Activated naive CD8-positive, alpha-beta T cell treated with anti-CD3 and anti-CD28 coated beads, Interleukin-2, amount 10 ng/mL, durations not matched to agents 7 days and 5 days (primary cell): ENCODE measurements around the gene CLCN7. TPM values are rescaled to one million over a fixed set of nuclear protein-coding genes. Genes with fewer than 3 reads are reported as not detected.

Experiments used
- ATAC-seq: fragments of 150-1000 bp; cut with Tn5 transposase; one replicate; pipeline ENCODE4 v1.10.0; 2021; ENCODE audit warnings: low read depth, moderate library complexity
- POLR2A ChIA-PET: fragments of 350-600 bp; sonication (Branson Sonifier 250); formaldehyde crosslinking; loops from one replicate; lab custom pipeline; 2021; ENCODE audit warnings: antibody characterized with exemption; lab: Charles Lee
- DNase-seq: peaks from one replicate; pipeline ENCODE4 v3.0.0; 2021
- H3K27ac Mint-ChIP-seq: one replicate; pipeline ENCODE4 v1.8.0; 2022; ENCODE audit warnings: mild to moderate bottlenecking, mixed read lengths
- H3K27me3 Mint-ChIP-seq: one replicate; pipeline ENCODE4 v1.8.0; 2022; ENCODE audit warnings: mild to moderate bottlenecking, moderate library complexity, mixed read lengths
- H3K36me3 Mint-ChIP-seq: one replicate; pipeline ENCODE4 v1.8.0; 2021; ENCODE audit warnings: mild to moderate bottlenecking, mixed read lengths
- H3K4me1 Mint-ChIP-seq: one replicate; pipeline ENCODE4 v1.8.0; 2021; ENCODE audit warnings: mixed read lengths
- H3K4me3 Mint-ChIP-seq: one replicate; pipeline ENCODE4 v1.8.0; 2022; ENCODE audit warnings: mild to moderate bottlenecking, moderate library complexity, mixed read lengths
- H3K9me3 Mint-ChIP-seq: one replicate; pipeline ENCODE4 v1.8.0; 2021; ENCODE audit warnings: mixed read lengths
- total RNA-seq, 2 experiments: library from RNA; stranded (reverse); gene quantifications; one replicate each; pipeline ENCODE4 v1.2.3, GENCODE V29; 2021

The CLCN7 gene
- total RNA-seq, result 10 to 100 TPM; 69.7 to 72.2 TPM

- H3K4me3 Mint-ChIP-seq, result peak within 1 kb of the TSS; percentile 88
- H3K27me3 Mint-ChIP-seq, result no peaks in the 10 kb centered on the region
- ATAC-seq (peak; percentile 88), DNase-seq (peak; percentile 95)
- no peaks in the 10 kb centered on the region for H3K36me3 Mint-ChIP-seq
- no peaks in the 10 kb centered on the region for H3K9me3 Mint-ChIP-seq
- POLR2A ChIA-PET, result interaction anchor here (1.1 to 1.3 kb wide), 2 partner anchors 18 to 55 kb away, joined by 3 to 6 read pairs; partner anchors contain the start of genes TELO2 and UQCC4
- H3K27ac Mint-ChIP-seq, result peak within 1 kb of the TSS; percentile 87
- H3K4me1 Mint-ChIP-seq, result peaks cover 17% of the 10 kb centered on the region
Observed at GRCh38 chr16:1474796-1475551, at the start of gene CLCN7. TSS of gene CLCN7 (minus strand) at chr16:1475028. CDS start at chr16:1474974, 54 bp downstream.

GRCh38 chr16:1524366-1524765 lies 49.5 kb upstream of the CLCN7 start:
- POLR2A ChIA-PET, result interaction anchor here (2.0 kb wide), 1 partner anchor 9 kb away, joined by 8 read pairs; the partner anchor contains the start of gene TMEM204
- ATAC-seq (no peak), DNase-seq (no peak)
- Mint-ChIP-seq H3K4me1 (peaks cover 16% of the 10 kb centered on the region), H3K4me3 (no peak overlapping the region), H3K27me3 (no peaks in the 10 kb centered on the region), H3K9me3 (no peaks in the 10 kb centered on the region), H3K27ac (no peak overlapping the region), H3K36me3 (no peaks in the 10 kb centered on the region)

GRCh38 chr16:1523581-1524245 lies 48.9 kb upstream of the CLCN7 start:
- Mint-ChIP-seq H3K27ac (no peak overlapping the region), H3K27me3 (no peaks in the 10 kb centered on the region), H3K36me3 (no peaks in the 10 kb centered on the region), H3K9me3 (no peaks in the 10 kb centered on the region), H3K4me1 (peaks cover 16% of the 10 kb centered on the region), H3K4me3 (no peak overlapping the region)
- no peak for ATAC-seq
- POLR2A ChIA-PET, result interaction anchor here (2.0 kb wide), 1 partner anchor 10 kb away, joined by 8 read pairs; the partner anchor contains the start of gene TMEM204
- DNase-seq, result no peak

- no peaks in the 10 kb centered on the region for H3K36me3 Mint-ChIP-seq
- H3K4me3 Mint-ChIP-seq, result no peak overlapping the region
- POLR2A ChIA-PET, result no interaction called here
- H3K4me1 Mint-ChIP-seq, result peaks cover under 1% of the 10 kb centered on the region
- H3K27me3 Mint-ChIP-seq, result no peaks in the 10 kb centered on the region
- no peak for DNase-seq
- ATAC-seq, result no peak
- H3K9me3 Mint-ChIP-seq, result no peaks in the 10 kb centered on the region
- no peak overlapping the region for H3K27ac Mint-ChIP-seq
Observed at GRCh38 chr16:1520461-1520860, 45.6 kb upstream of the CLCN7 start.

GRCh38 chr16:1519831-1520230 lies 45.0 kb upstream of the CLCN7 start:
- Mint-ChIP-seq H3K36me3 (no peaks in the 10 kb centered on the region), H3K27ac (no peak overlapping the region), H3K4me1 (no peaks in the 10 kb centered on the region), H3K27me3 (no peaks in the 10 kb centered on the region), H3K9me3 (no peaks in the 10 kb centered on the region), H3K4me3 (no peak overlapping the region)
- POLR2A ChIA-PET, result no interaction called here
- DNase-seq (no peak), ATAC-seq (no peak)

- Mint-ChIP-seq H3K9me3 (no peaks in the 10 kb centered on the region), H3K4me1 (no peaks in the 10 kb centered on the region), H3K27ac (no peak overlapping the region), H3K36me3 (peaks cover 2% of the 10 kb centered on the region), H3K4me3 (no peak overlapping the region), H3K27me3 (no peaks in the 10 kb centered on the region)
- no peak for DNase-seq
- POLR2A ChIA-PET, result no interaction called here
- no peak for ATAC-seq
Observed at GRCh38 chr16:1518626-1519135, 43.9 kb upstream of the CLCN7 start.

- POLR2A ChIA-PET, result interaction anchor here (0.6 kb wide), 1 partner anchor 1294 kb away, joined by 4 read pairs; no protein-coding TSS in a partner anchor
Observed at GRCh38 chr16:1514507-1514906, 39.7 kb upstream of the CLCN7 start.

GRCh38 chr16:1512774-1513173 lies 37.9 kb upstream of the CLCN7 start:
- peaks cover 14% of the 10 kb centered on the region for H3K36me3 Mint-ChIP-seq
- H3K4me1 Mint-ChIP-seq, result no peaks in the 10 kb centered on the region
- no peaks in the 10 kb centered on the region for H3K9me3 Mint-ChIP-seq
- H3K27me3 Mint-ChIP-seq, result no peaks in the 10 kb centered on the region
- DNase-seq (no peak), ATAC-seq (no peak)
- POLR2A ChIA-PET, result no interaction called here
- H3K4me3 Mint-ChIP-seq, result peak overlapping the region; percentile 40
- no peak overlapping the region for H3K27ac Mint-ChIP-seq

More at GRCh38 chr16:1514507-1514906, 39.7 kb upstream of the CLCN7 start:
- Mint-ChIP-seq H3K36me3 (peaks cover 14% of the 10 kb centered on the region), H3K27me3 (no peaks in the 10 kb centered on the region), H3K4me1 (no peaks in the 10 kb centered on the region), H3K9me3 (no peaks in the 10 kb centered on the region), H3K4me3 (no peak overlapping the region), H3K27ac (no peak overlapping the region)
- ATAC-seq, result no peak
- DNase-seq, result no peak

GRCh38 chr16:1511662-1512569 lies 37.1 kb upstream of the CLCN7 start:
- H3K27me3 Mint-ChIP-seq, result no peaks in the 10 kb centered on the region
- peak overlapping the region; percentile 2 for H3K27ac Mint-ChIP-seq
- H3K36me3 Mint-ChIP-seq, result peaks cover 14% of the 10 kb centered on the region
- no peaks in the 10 kb centered on the region for H3K4me1 Mint-ChIP-seq
- ATAC-seq, result no peak
- POLR2A ChIA-PET, result no interaction called here
- no peak for DNase-seq
- H3K4me3 Mint-ChIP-seq, result no peak overlapping the region
- H3K9me3 Mint-ChIP-seq, result no peaks in the 10 kb centered on the region

- POLR2A ChIA-PET, result no interaction called here
- Mint-ChIP-seq H3K27me3 (no peaks in the 10 kb centered on the region), H3K4me1 (no peaks in the 10 kb centered on the region), H3K27ac (no peak overlapping the region), H3K4me3 (no peak overlapping the region), H3K9me3 (no peaks in the 10 kb centered on the region), H3K36me3 (peaks cover 14% of the 10 kb centered on the region)
- ATAC-seq, result no peak
- no peak for DNase-seq
Observed at GRCh38 chr16:1510941-1511351, 36.1 kb upstream of the CLCN7 start.

- POLR2A ChIA-PET, result no interaction called here
- H3K9me3 Mint-ChIP-seq, result no peaks in the 10 kb centered on the region
- H3K4me1 Mint-ChIP-seq, result no peaks in the 10 kb centered on the region
- H3K36me3 Mint-ChIP-seq, result peaks cover 14% of the 10 kb centered on the region
- no peaks in the 10 kb centered on the region for H3K27me3 Mint-ChIP-seq
- H3K4me3 Mint-ChIP-seq, result no peak overlapping the region
- DNase-seq (no peak), ATAC-seq (no peak)
- no peak overlapping the region for H3K27ac Mint-ChIP-seq
Observed at GRCh38 chr16:1510272-1510671, 35.4 kb upstream of the CLCN7 start.

GRCh38 chr16:1509307-1510221 lies 34.7 kb upstream of the CLCN7 start:
- H3K27ac Mint-ChIP-seq, result no peak overlapping the region
- no peaks in the 10 kb centered on the region for H3K9me3 Mint-ChIP-seq
- H3K4me3 Mint-ChIP-seq, result no peak overlapping the region
- peaks cover 14% of the 10 kb centered on the region for H3K36me3 Mint-ChIP-seq
- no peak for DNase-seq
- H3K27me3 Mint-ChIP-seq, result no peaks in the 10 kb centered on the region
- POLR2A ChIA-PET, result no interaction called here
- H3K4me1 Mint-ChIP-seq, result no peaks in the 10 kb centered on the region
- ATAC-seq, result no peak
